Bronchial epithelial cell (primary cell): ENCODE data around the gene CYBA. TPM values are rescaled to one million over a fixed set of nuclear protein-coding genes. Genes with fewer than 3 reads are reported as not detected.

Experiments
- DNase-seq: peaks from one replicate; pipeline ENCODE4 v3.0.0-alpha.2; 2010; ENCODE audit warnings: low read depth
- FAIRE-seq: peaks from 2 replicates; lab custom pipeline; 2011; peaks lifted over from hg19 to GRCh38; lab: Jason Lieb, UNC
- H3K27me3 ChIP-seq: 2 replicates; pipeline ENCODE4 v1.5.1; 2011; ENCODE audit warnings: low read length; ENCODE audit not compliant: control insufficient read depth, insufficient read depth
- H3K36me3 ChIP-seq: 2 replicates; pipeline ENCODE4 v1.5.1; 2011; ENCODE audit warnings: low read length; ENCODE audit not compliant: control insufficient read depth, insufficient read depth
- H3K4me3 ChIP-seq: 2 replicates; pipeline ENCODE4 v1.5.1; 2011; ENCODE audit warnings: mild to moderate bottlenecking, low read depth, low read length, control low read depth
- CTCF ChIP-seq: IDR thresholded peaks from 2 replicates; pipeline ENCODE4 v1.5.1; 2011; ENCODE audit warnings: mild to moderate bottlenecking, moderate library complexity, low read length, control low read depth, inconsistent platforms; ENCODE audit not compliant: insufficient read depth, severe bottlenecking
- total RNA-seq: library from RNA; depleted of rRNA; stranded (reverse); fragments of >200 nt; gene quantifications from 2 replicates; pipeline ENCODE4 v1.2.1, GENCODE V29; 2014

Gene CYBA
- total RNA-seq, 1 donor from 2014 or later = 134 TPM

DNA sequence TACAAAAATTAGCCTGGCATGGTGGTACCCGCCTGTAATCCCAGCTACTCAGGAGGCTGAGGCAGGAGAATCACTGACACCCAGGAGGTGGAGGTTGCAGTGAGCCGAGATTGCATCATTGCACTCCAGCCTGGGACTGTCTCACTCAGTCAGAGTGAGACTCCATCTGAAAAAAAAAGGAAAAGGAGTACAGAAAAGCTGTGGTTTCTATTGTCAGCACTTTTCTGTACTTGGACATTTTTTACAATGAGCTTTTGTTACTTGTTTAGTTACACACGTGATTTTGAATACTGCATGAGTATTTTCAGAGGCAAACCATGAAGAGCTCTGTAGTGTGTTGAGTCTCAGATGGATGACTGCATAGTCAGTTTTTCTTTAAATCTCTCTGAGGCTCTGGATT lies 54.4 kb downstream of the CYBA start:
- H3K27me3 ChIP-seq = no peaks in the 10 kb centered on the region
- no peak for TF ChIP-seq CTCF
- FAIRE-seq (no peak), DNase-seq (no peak)
- peaks cover 26% of the 10 kb centered on the region for H3K36me3 ChIP-seq
- no peak overlapping the region for H3K4me3 ChIP-seq

- DNase-seq = no peak
- Histone ChIP-seq H3K4me3 (no peak overlapping the region), H3K36me3 (peaks cover 23% of the 10 kb centered on the region), H3K27me3 (no peaks in the 10 kb centered on the region)
- no peak for FAIRE-seq
- TF ChIP-seq CTCF = no peak
Observed at GRCh38 chr16:88595921-88596320, 54.9 kb downstream of the CYBA start.

GRCh38 chr16:88595101-88595500 lies 55.8 kb downstream of the CYBA start:
- H3K36me3 ChIP-seq = peaks cover 19% of the 10 kb centered on the region
- no peak overlapping the region for H3K4me3 ChIP-seq
- TF ChIP-seq CTCF = no peak
- DNase-seq = no peak
- no peaks in the 10 kb centered on the region for H3K27me3 ChIP-seq
- no peak for FAIRE-seq

GRCh38 chr16:88593910-88594309 lies 56.9 kb downstream of the CYBA start:
- FAIRE-seq = no peak

GRCh38 chr16:88593489-88593888 lies 57.4 kb downstream of the CYBA start:
- Histone ChIP-seq H3K4me3 (no peak overlapping the region), H3K36me3 (peaks cover 15% of the 10 kb centered on the region), H3K27me3 (no peaks in the 10 kb centered on the region)
- TF ChIP-seq CTCF = no peak
- DNase-seq = no peak
- no peak for FAIRE-seq

More at GRCh38 chr16:88593910-88594309, 56.9 kb downstream of the CYBA start:
- H3K4me3 ChIP-seq = no peak overlapping the region
- H3K36me3 ChIP-seq = peaks cover 16% of the 10 kb centered on the region
- no peak for TF ChIP-seq CTCF
- H3K27me3 ChIP-seq = no peaks in the 10 kb centered on the region
- no peak for DNase-seq

Other genes with a start within 250 kb of the CYBA start
- 0.79 and 1.7 TPM in 2 replicates for gene ZFPM1, start 197.8 kb downstream of the CYBA start, total RNA-seq
- 10.5 and 11.1 TPM in 2 replicates for gene ZC3H18, start 80.7 kb downstream of the CYBA start, total RNA-seq
- under 0.01 TPM in 1 of 2 replicates, not detected in the other for gene IL17C, start 12.5 kb downstream of the CYBA start, total RNA-seq
- gene MVD, start 12.0 kb upstream of the CYBA start, total RNA-seq = 34.6 and 56.6 TPM in 2 replicates
- gene SNAI3, start 35.5 kb upstream of the CYBA start, total RNA-seq = 0.26 TPM in 1 of 2 replicates, not detected in the other
- gene RNF166, start 55.4 kb upstream of the CYBA start, total RNA-seq = 6.8 and 9.7 TPM in 2 replicates
- 11.3 and 31.1 TPM in 2 replicates for gene CTU2, start 55.5 kb upstream of the CYBA start, total RNA-seq
- 98.2 and 224 TPM in 2 replicates for gene PIEZO1, start 134.2 kb upstream of the CYBA start, total RNA-seq
- gene CDT1, start 152.7 kb upstream of the CYBA start, total RNA-seq = 0.26 TPM in 2 replicates
- 153 and 154 TPM in 2 replicates for gene APRT, start 160.9 kb upstream of the CYBA start, total RNA-seq
- gene GALNS, start 205.9 kb upstream of the CYBA start, total RNA-seq = 15.5 and 16.3 TPM in 2 replicates
- gene TRAPPC2L, start 206.1 kb upstream of the CYBA start, total RNA-seq = 47.5 and 65.0 TPM in 2 replicates
- gene PABPN1L, start 215.6 kb upstream of the CYBA start, total RNA-seq = not detected in 2 replicates